GM12873 (cell line): Measurements from ENCODE around the gene ELMO1.

Source experiments
- TF ChIP-seq, protein P1 (sequence below): IDR thresholded peaks from 2 replicates; pipeline ENCODE4 v1.5.1; 2012; ENCODE audit warnings: low read depth, mild to moderate bottlenecking, moderate library complexity, low read length, control low read depth; ENCODE audit not compliant: insufficient read depth; ENCODE audit errors: missing control alignments

Gene ELMO1

DNA sequence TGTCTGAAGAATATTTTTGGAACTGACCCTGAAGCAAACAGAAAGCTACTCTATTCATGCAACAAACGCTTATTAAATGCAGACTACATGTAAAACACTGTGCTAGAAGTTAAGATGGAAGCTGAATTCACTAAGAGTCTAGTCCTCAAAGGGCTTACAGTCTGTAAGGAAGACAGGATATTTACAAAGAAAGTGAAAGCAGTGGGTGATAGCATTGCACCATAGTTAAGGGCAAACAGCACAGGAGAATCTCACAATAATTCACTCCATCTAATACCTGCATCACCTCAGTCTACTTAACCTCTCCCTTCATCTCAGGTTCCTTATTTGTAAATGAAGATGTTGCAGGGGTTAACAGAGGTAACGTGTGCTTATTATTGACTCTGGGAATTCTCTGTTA is 364.4 kb downstream of the ELMO1 start:
- TF ChIP-seq, protein P1, sequence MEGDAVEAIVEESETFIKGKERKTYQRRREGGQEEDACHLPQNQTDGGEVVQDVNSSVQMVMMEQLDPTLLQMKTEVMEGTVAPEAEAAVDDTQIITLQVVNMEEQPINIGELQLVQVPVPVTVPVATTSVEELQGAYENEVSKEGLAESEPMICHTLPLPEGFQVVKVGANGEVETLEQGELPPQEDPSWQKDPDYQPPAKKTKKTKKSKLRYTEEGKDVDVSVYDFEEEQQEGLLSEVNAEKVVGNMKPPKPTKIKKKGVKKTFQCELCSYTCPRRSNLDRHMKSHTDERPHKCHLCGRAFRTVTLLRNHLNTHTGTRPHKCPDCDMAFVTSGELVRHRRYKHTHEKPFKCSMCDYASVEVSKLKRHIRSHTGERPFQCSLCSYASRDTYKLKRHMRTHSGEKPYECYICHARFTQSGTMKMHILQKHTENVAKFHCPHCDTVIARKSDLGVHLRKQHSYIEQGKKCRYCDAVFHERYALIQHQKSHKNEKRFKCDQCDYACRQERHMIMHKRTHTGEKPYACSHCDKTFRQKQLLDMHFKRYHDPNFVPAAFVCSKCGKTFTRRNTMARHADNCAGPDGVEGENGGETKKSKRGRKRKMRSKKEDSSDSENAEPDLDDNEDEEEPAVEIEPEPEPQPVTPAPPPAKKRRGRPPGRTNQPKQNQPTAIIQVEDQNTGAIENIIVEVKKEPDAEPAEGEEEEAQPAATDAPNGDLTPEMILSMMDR = no peak

DNA sequence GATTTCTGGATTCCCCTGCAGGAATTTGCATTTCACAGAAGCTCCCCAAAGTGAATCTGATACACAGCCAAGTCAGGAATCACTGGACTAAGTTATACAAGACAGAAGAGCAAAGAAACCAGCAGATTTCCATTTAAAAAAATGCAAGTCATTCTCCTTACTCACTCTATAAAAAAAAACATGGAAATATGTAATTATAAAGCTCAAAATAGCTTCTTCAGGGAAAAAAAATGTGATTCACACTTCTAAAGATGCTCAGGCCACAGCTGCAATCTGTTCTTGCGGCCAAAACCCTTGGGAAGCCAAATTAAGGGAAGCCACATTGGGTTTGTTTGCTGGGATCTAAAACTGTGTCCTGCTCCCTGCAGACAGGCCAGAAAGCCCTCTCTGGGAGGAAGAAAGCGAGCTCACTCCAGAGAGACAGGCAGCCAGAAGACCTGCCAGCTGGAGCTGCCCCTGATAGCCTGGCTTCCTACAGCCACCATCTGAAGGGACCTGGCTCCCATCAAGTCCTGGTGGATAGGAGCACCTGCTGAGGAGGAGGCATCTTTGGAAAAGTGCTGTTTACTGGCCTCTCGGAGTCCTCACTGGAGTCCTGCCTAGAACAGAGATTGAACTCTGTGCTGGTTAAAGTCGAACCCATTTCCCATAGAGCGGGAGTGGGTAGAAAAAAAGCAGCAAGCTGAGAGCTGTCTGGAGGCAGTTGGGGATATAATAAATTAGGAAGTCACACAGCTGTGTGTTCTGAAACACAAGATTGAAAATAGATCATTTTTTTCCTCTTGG is 365.2 kb downstream of the ELMO1 start:
- TF ChIP-seq, protein P1 = no peak

DNA sequence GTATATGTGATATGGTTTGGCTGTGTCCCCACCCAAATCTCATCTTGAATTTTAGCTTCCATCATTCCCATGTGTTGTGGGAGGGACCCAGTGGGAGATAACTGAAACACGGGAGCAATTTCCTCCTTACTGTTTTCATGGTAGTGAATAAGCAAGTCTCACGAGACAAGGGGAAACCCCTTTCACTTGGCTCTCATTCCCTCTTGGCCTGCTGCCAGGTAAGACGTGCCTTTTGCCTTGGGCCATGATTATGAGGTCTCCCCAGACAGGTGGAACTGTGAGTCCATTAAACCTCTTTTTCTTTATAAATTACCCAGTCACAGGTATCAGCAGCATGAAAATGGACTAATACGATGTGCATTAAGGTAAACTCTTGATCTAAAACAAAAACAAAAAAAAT is 367.2 kb downstream of the ELMO1 start:
- TF ChIP-seq, protein P1 = no peak

DNA sequence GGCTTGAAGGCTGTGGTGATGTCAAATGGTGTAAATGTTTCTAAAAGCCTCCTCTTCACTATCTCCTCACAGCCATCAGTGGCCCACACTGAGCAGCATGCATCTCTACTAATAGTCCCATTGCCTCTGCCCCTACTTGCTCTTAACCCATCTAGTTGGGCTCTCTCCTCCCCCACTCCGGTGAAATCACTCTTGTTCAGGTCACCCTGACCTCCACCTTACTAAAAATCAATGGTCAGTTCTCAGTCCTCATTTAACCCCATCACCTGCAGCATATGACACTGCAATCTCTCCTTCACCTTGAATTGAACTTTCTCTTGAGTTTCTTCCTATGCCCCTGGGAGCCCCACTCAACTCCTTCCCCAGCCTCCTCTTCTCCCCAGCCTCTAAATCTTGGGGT is 369.2 kb downstream of the ELMO1 start:
- TF ChIP-seq, protein P1 = no peak

DNA sequence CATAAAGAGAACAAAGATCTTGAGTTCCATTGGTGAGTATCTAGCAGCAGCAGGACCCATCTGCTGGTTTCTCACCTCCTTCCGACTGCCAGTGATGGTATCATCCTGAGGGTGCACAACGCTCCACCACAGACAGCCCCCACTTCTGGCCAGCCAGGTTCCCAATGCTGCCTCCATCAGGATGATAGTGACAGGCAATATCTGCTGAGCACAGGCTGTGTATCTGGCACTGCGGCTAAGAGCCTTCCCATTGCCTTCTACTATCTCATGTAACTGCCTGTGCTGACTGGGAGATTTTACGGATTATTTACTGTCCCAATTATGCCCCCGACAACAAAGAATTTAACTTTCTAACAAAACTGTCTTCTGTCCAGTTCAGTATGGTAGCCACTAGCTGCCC is 372.0 kb downstream of the ELMO1 start:
- TF ChIP-seq, protein P1 = no peak

DNA sequence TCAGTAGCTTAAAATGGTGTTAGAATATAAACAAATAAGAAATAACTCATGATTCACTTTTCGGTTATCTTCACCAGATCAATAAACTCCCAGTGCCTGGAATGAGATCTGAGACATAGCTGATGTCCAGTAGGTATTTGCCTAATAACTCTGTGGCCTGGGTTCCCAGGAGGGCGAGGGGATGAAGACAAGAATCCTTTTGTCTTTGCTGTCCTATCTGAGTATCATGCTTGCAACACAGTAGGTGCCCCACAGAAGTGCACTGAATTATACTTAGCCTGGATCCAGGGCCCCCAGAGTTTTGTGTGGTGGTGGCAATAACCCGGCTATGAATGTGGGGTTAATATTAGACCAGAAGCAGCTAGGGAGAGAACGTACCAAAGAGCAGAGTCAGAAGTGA is 374.3 kb downstream of the ELMO1 start:
- TF ChIP-seq, protein P1 = no peak

DNA sequence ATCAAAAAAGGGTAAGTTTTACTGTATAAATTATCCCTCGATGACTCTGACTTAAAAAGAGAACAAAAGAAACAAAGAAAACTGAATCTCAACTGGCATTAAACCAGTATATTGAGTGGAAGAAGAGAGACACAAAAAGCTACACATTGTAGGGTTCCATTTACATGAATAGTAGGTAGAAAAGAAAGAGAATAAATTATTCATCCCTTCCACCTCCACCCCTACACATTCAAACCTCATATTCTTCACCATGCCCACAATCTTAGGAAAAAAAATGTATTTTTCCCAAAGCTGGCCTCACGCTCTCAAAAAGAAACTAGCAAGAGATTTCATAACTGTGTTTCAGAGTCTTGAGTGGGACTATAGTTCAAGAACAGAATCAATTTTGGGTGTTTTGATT is 377.5 kb downstream of the ELMO1 start:
- TF ChIP-seq, protein P1 = no peak

DNA sequence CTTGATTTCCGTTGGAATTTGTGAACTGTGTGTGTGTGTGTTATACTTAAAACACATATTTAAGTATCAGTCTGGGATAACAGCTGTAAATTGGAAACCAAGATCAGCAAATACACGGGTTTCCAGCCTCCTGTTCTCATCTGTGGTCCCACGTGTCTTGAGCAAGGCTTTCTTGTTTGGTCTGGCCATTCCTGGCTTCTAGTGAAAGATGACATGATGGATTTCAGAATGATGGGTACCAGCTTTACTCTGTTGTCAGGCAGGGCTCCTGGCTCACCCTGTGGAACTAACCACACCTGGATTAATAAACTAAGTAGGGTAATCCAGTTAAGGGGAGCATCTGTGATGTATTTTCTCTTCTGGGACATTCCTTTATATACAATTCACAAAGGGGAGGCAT is 378.2 kb downstream of the ELMO1 start:
- TF ChIP-seq, protein P1 = no peak
